WTC11 (cell line): ENCODE measurements around the gene KIF26A. TPM values are rescaled to one million over a fixed set of nuclear protein-coding genes. Genes with fewer than 3 reads are reported as not detected.

Source experiments
- ATAC-seq: fragments of 200-7000 bp; cut with Tn5 transposase; 2 replicates; pipeline ENCODE4 v1.10.0; 2021; ENCODE audit warnings: mild to moderate bottlenecking, moderate library complexity
- CTCF ChIA-PET: fragments of 300-600 bp; sonication (Branson Sonifier 250); formaldehyde crosslinking; loops from one replicate; lab custom pipeline; 2021; ENCODE audit warnings: antibody characterized with exemption; lab: Charles Lee
- POLR2A ChIA-PET: fragments of 350-600 bp; sonication (Branson Sonifier 250); formaldehyde crosslinking; loops from one replicate; lab custom pipeline; 2021; ENCODE audit warnings: antibody characterized with exemption; lab: Charles Lee
- DNase-seq: peaks from one replicate; pipeline ENCODE4 v3.0.0; 2021; ENCODE audit warnings: low spot score
- H3K27ac Mint-ChIP-seq: 2 replicates; pipeline ENCODE4 v1.8.0; 2021; ENCODE audit warnings: mixed read lengths
- H3K27me3 Mint-ChIP-seq: 2 replicates; pipeline ENCODE4 v1.8.0; 2021; ENCODE audit warnings: low read depth, mild to moderate bottlenecking, moderate library complexity, mixed read lengths
- H3K36me3 Mint-ChIP-seq: 2 replicates; pipeline ENCODE4 v1.8.0; 2021; ENCODE audit warnings: mixed read lengths
- H3K4me1 Mint-ChIP-seq: 2 replicates; pipeline ENCODE4 v1.8.0; 2022; ENCODE audit warnings: mixed read lengths
- H3K4me3 Mint-ChIP-seq: 2 replicates; pipeline ENCODE4 v1.8.0; 2021; ENCODE audit warnings: mild to moderate bottlenecking, moderate library complexity, mixed read lengths
- H3K9me3 Mint-ChIP-seq: 2 replicates; pipeline ENCODE4 v1.8.0; 2021; ENCODE audit warnings: mixed read lengths
- EMX1 ChIP-seq: fragments of 250-450 bp; sonication (Bioruptor Pico); IDR thresholded peaks from 2 replicates; pipeline ENCODE4 v1.8.0; 2021; ENCODE audit warnings: mild to moderate bottlenecking
- ETV6 ChIP-seq: sonication (generic); formaldehyde crosslinking; IDR thresholded peaks from 2 replicates; pipeline ENCODE4 v1.8.1; 2022; ENCODE audit warnings: mild to moderate bottlenecking, missing genetic modification reagents
- FOXK1 ChIP-seq: sonication (generic); formaldehyde crosslinking; IDR thresholded peaks from 2 replicates; pipeline ENCODE4 v1.8.0; 2022; ENCODE audit warnings: mild to moderate bottlenecking, moderate library complexity, missing genetic modification reagents
- GABPB1 ChIP-seq: sonication (generic); formaldehyde crosslinking; IDR thresholded peaks from 2 replicates; pipeline ENCODE4 v1.8.1; 2023; ENCODE audit warnings: mild to moderate bottlenecking, missing genetic modification reagents
- MYBL2 ChIP-seq: sonication (generic); formaldehyde crosslinking; IDR thresholded peaks from 2 replicates; pipeline ENCODE4 v1.8.1; 2023; ENCODE audit warnings: mild to moderate bottlenecking, moderate library complexity, missing genetic modification reagents
- NFATC4 ChIP-seq: fragments of 250-450 bp; sonication (Bioruptor Pico); IDR thresholded peaks from 2 replicates; pipeline ENCODE4 v1.9.0; 2021; ENCODE audit warnings: mild to moderate bottlenecking
- PRRX2 ChIP-seq: fragments of 250-450 bp; sonication (Bioruptor Pico); IDR thresholded peaks from 2 replicates; pipeline ENCODE4 v1.8.0; 2021; ENCODE audit warnings: mild to moderate bottlenecking
- SMAD4 ChIP-seq: sonication (generic); formaldehyde crosslinking; IDR thresholded peaks from 2 replicates; pipeline ENCODE4 v1.8.0; 2022; ENCODE audit warnings: mild to moderate bottlenecking, missing genetic modification reagents
- TCF7 ChIP-seq: sonication (generic); formaldehyde crosslinking; IDR thresholded peaks from 2 replicates; pipeline ENCODE4 v1.8.0; 2022; ENCODE audit warnings: mild to moderate bottlenecking, low read depth, missing genetic modification reagents, moderate library complexity
- TP53 ChIP-seq: sonication (generic); formaldehyde crosslinking; IDR thresholded peaks from 2 replicates; pipeline ENCODE4 v1.8.1; 2023; ENCODE audit warnings: mild to moderate bottlenecking, missing genetic modification reagents
- ZNF138 ChIP-seq: sonication (generic); formaldehyde crosslinking; conservative IDR thresholded peaks from 2 replicates; pipeline ENCODE4 v1.8.1; 2022; ENCODE audit warnings: mild to moderate bottlenecking, moderate library complexity, missing genetic modification reagents
- total RNA-seq: library from RNA; stranded (reverse); gene quantifications from 3 replicates; pipeline ENCODE4 v1.2.3, GENCODE V29; 2021
- TF ChIP-seq, protein P1 (sequence below): sonication (generic); formaldehyde crosslinking; conservative IDR thresholded peaks from 2 replicates; pipeline ENCODE4 v1.8.1; 2023; ENCODE audit warnings: mild to moderate bottlenecking, low read depth, missing genetic modification reagents, moderate library complexity
- TF ChIP-seq, protein P2 (sequence below): sonication (generic); formaldehyde crosslinking; IDR thresholded peaks from 2 replicates; pipeline ENCODE4 v1.8.0; 2023; ENCODE audit warnings: mild to moderate bottlenecking, missing genetic modification reagents
- TF ChIP-seq, protein P3 (sequence below): sonication (generic); formaldehyde crosslinking; IDR thresholded peaks from 2 replicates; pipeline ENCODE4 v1.8.1; 2022; ENCODE audit warnings: low read depth, mild to moderate bottlenecking, moderate library complexity, missing genetic modification reagents, borderline replicate concordance
- TF ChIP-seq, protein P4 (sequence below): sonication (generic); formaldehyde crosslinking; IDR thresholded peaks from 2 replicates; pipeline ENCODE4 v1.8.1; 2022; ENCODE audit warnings: missing genetic modification reagents, borderline replicate concordance
- TF ChIP-seq, protein P5 (sequence below): sonication (generic); formaldehyde crosslinking; IDR thresholded peaks from 2 replicates; pipeline ENCODE4 v1.8.0; 2022; ENCODE audit warnings: missing genetic modification reagents
- TF ChIP-seq, protein P6 (sequence below): sonication (generic); formaldehyde crosslinking; IDR thresholded peaks from 2 replicates; pipeline ENCODE4 v1.8.0; 2022; ENCODE audit warnings: mild to moderate bottlenecking, missing genetic modification reagents

Gene KIF26A
- total RNA-seq, 1 experiment from 2014 or later: 53.4 TPM

DNA sequence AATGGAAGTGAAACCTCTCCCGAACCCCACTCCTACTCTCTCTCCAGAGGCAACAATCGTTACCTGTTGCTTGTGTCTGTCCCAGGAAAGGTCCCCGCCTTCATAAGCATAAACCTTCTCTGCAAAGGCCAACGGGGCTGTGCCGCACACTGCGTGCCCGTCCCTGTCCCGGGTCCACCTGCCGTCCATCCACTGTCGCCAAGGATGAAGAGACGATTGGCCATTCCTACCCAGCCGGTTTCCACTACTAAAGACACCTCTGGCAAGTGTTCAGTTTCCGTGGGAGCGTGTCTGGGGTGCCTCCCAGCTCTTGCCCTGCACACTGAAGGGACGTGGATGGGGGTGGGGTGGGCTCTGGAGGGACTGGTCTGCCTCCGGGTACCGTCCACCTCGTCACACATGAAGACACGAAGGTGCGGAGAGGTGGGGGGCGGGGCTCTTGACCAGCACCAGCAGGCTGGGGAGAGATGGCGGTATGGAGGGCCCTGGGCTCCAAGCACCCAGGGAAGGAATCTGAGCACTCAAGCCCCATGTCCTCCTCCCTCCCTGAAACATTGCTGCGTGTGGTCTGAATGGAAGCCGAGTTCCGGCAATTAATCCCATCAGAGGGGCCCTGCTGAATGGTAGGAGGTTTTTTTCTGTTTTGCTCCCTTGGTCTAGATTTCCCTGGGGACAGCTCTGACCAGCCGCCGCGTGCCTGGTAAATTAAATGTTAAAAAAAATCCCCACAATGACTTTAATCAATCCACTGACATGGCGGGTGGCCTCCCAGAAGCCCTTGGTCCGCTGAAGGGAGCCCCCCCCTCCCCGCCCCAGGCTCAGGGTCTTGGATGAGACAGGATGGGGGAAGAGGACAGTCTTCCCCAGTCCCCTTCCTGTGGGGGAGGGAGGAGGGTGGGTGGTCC is 4.1 kb upstream of the KIF26A start:
- Mint-ChIP-seq H3K36me3 (peaks cover 6% of the 10 kb centered on the region), H3K4me3 (peak overlapping the region; percentile 70; the same call in 1 of the 2 replicates), H3K27ac (no peak overlapping the region), H3K9me3 (peaks cover 10% of the 10 kb centered on the region), H3K4me1 (peaks cover 14% of the 10 kb centered on the region), H3K27me3 (peaks cover 37% of the 10 kb centered on the region)
- no peak for ATAC-seq
- DNase-seq: peak; percentile 15
- TF ChIP-seq, protein P1, sequence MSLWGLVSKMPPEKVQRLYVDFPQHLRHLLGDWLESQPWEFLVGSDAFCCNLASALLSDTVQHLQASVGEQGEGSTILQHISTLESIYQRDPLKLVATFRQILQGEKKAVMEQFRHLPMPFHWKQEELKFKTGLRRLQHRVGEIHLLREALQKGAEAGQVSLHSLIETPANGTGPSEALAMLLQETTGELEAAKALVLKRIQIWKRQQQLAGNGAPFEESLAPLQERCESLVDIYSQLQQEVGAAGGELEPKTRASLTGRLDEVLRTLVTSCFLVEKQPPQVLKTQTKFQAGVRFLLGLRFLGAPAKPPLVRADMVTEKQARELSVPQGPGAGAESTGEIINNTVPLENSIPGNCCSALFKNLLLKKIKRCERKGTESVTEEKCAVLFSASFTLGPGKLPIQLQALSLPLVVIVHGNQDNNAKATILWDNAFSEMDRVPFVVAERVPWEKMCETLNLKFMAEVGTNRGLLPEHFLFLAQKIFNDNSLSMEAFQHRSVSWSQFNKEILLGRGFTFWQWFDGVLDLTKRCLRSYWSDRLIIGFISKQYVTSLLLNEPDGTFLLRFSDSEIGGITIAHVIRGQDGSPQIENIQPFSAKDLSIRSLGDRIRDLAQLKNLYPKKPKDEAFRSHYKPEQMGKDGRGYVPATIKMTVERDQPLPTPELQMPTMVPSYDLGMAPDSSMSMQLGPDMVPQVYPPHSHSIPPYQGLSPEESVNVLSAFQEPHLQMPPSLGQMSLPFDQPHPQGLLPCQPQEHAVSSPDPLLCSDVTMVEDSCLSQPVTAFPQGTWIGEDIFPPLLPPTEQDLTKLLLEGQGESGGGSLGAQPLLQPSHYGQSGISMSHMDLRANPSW (CRISPR knock-in tag): no peak
- TF ChIP-seq MYBL2 (CRISPR knock-in tag) (no peak), ETV6 (CRISPR knock-in tag) (no peak), TP53 (no peak), FOXK1 (CRISPR knock-in tag) (no peak), GABPB1 (no peak), TCF7 (CRISPR knock-in tag) (no peak), EMX1 (CRISPR knock-in tag) (no peak), SMAD4 (CRISPR knock-in tag) (no peak), NFATC4 (CRISPR knock-in tag) (no peak), ZNF138 (no peak), PRRX2 (CRISPR knock-in tag) (no peak)
- TF ChIP-seq, protein P2, sequence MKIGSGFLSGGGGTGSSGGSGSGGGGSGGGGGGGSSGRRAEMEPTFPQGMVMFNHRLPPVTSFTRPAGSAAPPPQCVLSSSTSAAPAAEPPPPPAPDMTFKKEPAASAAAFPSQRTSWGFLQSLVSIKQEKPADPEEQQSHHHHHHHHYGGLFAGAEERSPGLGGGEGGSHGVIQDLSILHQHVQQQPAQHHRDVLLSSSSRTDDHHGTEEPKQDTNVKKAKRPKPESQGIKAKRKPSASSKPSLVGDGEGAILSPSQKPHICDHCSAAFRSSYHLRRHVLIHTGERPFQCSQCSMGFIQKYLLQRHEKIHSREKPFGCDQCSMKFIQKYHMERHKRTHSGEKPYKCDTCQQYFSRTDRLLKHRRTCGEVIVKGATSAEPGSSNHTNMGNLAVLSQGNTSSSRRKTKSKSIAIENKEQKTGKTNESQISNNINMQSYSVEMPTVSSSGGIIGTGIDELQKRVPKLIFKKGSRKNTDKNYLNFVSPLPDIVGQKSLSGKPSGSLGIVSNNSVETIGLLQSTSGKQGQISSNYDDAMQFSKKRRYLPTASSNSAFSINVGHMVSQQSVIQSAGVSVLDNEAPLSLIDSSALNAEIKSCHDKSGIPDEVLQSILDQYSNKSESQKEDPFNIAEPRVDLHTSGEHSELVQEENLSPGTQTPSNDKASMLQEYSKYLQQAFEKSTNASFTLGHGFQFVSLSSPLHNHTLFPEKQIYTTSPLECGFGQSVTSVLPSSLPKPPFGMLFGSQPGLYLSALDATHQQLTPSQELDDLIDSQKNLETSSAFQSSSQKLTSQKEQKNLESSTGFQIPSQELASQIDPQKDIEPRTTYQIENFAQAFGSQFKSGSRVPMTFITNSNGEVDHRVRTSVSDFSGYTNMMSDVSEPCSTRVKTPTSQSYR (CRISPR knock-in tag): no peak
- TF ChIP-seq, protein P3, sequence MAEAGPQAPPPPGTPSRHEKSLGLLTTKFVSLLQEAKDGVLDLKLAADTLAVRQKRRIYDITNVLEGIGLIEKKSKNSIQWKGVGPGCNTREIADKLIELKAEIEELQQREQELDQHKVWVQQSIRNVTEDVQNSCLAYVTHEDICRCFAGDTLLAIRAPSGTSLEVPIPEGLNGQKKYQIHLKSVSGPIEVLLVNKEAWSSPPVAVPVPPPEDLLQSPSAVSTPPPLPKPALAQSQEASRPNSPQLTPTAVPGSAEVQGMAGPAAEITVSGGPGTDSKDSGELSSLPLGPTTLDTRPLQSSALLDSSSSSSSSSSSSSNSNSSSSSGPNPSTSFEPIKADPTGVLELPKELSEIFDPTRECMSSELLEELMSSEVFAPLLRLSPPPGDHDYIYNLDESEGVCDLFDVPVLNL (CRISPR knock-in tag): no peak
- TF ChIP-seq, protein P4, sequence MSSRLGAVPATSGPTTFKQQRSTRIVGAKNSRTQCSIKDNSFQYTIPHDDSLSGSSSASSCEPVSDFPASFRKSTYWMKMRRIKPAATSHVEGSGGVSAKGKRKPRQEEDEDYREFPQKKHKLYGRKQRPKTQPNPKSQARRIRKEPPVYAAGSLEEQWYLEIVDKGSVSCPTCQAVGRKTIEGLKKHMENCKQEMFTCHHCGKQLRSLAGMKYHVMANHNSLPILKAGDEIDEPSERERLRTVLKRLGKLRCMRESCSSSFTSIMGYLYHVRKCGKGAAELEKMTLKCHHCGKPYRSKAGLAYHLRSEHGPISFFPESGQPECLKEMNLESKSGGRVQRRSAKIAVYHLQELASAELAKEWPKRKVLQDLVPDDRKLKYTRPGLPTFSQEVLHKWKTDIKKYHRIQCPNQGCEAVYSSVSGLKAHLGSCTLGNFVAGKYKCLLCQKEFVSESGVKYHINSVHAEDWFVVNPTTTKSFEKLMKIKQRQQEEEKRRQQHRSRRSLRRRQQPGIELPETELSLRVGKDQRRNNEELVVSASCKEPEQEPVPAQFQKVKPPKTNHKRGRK: no peak
- TF ChIP-seq, protein P5, sequence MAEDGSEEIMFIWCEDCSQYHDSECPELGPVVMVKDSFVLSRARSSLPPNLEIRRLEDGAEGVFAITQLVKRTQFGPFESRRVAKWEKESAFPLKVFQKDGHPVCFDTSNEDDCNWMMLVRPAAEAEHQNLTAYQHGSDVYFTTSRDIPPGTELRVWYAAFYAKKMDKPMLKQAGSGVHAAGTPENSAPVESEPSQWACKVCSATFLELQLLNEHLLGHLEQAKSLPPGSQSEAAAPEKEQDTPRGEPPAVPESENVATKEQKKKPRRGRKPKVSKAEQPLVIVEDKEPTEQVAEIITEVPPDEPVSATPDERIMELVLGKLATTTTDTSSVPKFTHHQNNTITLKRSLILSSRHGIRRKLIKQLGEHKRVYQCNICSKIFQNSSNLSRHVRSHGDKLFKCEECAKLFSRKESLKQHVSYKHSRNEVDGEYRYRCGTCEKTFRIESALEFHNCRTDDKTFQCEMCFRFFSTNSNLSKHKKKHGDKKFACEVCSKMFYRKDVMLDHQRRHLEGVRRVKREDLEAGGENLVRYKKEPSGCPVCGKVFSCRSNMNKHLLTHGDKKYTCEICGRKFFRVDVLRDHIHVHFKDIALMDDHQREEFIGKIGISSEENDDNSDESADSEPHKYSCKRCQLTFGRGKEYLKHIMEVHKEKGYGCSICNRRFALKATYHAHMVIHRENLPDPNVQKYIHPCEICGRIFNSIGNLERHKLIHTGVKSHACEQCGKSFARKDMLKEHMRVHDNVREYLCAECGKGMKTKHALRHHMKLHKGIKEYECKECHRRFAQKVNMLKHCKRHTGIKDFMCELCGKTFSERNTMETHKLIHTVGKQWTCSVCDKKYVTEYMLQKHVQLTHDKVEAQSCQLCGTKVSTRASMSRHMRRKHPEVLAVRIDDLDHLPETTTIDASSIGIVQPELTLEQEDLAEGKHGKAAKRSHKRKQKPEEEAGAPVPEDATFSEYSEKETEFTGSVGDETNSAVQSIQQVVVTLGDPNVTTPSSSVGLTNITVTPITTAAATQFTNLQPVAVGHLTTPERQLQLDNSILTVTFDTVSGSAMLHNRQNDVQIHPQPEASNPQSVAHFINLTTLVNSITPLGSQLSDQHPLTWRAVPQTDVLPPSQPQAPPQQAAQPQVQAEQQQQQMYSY: no peak
- TF ChIP-seq, protein P6, sequence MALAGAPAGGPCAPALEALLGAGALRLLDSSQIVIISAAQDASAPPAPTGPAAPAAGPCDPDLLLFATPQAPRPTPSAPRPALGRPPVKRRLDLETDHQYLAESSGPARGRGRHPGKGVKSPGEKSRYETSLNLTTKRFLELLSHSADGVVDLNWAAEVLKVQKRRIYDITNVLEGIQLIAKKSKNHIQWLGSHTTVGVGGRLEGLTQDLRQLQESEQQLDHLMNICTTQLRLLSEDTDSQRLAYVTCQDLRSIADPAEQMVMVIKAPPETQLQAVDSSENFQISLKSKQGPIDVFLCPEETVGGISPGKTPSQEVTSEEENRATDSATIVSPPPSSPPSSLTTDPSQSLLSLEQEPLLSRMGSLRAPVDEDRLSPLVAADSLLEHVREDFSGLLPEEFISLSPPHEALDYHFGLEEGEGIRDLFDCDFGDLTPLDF (CRISPR knock-in tag): no peak
- ChIA-PET CTCF (interaction anchor here (3.0 kb wide), 1 partner anchor 56 kb away, joined by 21 read pairs; no protein-coding TSS in a partner anchor), POLR2A (no interaction called here)
